Brain pericyte (primary cell): Measurements from ENCODE around the gene NR1I2.

Experiments
- DNase-seq: peaks from one replicate; pipeline ENCODE4 v3.0.0-alpha.2; 2012; ENCODE audit warnings: low read depth, low spot score

NR1I2 gene

GRCh38 chr3:119819806-119820205 lies 37.9 kb downstream of the NR1I2 start:
- DNase-seq = no peak

- no peak for DNase-seq
Observed at GRCh38 chr3:119825820-119826219, 43.9 kb downstream of the NR1I2 start.

DNA sequence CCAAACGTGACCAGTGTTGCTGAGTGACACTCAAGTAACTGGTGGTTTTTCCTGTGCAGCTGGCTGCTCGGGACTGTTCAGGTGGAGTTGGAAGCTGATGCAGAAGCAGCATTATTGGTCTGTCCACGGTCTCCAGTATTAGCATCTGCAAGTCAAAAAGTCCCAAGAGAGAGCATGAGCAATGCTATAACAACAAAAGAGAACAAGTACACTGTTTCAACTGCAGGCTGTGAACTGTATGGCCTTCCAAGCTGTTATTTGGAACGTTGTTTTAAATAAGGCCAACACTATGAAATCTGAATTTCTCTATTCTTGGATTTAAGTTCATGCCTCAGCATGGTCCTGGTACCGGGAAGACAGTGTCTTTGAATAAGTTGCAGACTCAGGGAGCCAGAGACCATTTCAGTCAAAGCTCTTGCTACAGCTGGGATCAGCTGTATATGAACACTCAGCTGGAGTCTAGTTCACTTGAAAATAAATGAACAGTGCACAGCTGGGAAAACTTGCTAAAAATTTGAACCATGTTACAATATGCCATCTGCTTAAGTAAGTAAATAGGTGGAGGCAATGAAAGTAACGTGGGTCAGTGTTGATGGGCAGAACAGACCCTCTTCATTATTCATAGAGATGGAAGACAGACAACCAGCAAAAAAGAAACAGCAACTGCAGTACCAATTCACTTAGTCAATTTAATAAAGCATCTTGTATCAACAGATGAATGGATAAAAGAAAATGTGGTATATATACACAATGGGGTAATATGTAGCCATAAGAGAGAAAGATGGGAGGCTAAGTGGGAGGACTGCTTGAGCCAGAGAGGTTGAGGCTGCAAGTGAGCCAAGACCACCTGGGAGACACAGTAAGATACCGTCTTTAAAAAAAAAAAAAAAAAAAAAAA lies 45.1 kb downstream of the NR1I2 start:
- peak; percentile 59 for DNase-seq

DNA sequence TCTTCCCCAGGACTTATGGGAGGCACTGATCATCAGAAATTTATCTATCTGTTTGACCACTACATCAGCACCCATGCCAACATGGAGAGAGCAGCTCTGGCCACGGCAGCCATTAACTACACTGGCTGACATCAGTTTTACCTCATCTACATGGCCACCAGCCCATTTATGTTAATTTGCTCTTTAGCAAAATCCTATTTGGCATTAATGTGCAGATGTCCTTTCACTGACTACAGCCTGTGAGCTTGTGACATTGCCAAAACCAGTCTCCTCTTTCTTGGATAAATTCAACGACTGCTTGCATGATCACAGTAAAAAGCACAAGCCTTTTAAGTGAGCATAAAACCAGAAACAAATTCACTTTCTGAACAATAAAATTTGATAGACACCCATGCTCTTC lies 47.5 kb downstream of the NR1I2 start:
- DNase-seq = no peak

- DNase-seq = no peak
Observed at GRCh38 chr3:119831022-119831421, 49.1 kb downstream of the NR1I2 start.

DNA sequence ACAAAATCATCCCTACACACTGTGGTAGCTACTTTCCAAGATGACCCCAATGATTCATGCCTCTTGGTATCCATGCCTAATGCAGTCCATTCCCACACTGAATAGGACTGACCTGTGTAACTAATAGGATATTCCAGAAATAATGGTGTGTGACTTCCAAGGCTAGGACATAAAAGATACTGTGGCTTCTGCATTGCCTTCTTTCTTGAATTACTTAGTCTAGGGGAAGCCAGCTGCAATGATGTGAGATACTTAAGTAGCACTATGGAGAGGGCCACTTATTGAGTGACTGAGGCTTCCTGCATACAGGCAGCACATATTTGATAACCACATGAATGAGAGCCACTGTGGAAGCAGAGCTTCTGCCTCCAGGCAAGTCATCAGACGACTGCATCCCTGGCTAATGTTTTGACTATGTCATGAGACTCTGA lies 50.1 kb downstream of the NR1I2 start:
- no peak for DNase-seq

DNA sequence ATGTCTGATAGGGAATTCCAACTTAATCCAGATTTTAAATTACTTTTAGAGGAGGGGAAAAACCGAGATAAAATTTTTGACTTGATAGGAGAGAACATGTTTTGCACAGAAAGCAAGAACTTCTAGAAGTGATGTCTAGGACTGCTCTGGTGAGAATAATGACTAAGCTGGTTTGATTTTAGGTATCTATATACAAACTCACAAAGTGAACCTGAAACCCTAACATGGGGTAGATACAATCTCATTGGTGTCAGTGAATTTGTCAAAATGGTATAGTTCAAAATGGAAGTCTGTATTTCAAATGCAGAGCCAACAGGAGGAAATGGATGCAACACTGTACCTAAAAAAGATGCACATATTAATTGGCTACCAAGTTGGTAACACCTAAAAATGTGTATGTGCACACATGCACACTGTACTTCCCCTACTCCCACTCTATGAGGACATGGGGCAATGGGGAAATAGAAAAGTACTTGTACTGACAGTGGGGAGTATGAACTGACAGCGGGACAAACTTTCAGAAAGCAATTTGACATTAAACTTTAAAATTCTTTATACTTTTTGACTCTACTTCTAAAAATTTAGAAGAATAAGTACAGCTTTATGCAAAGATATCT lies 53.0 kb downstream of the NR1I2 start:
- no peak for DNase-seq

DNA sequence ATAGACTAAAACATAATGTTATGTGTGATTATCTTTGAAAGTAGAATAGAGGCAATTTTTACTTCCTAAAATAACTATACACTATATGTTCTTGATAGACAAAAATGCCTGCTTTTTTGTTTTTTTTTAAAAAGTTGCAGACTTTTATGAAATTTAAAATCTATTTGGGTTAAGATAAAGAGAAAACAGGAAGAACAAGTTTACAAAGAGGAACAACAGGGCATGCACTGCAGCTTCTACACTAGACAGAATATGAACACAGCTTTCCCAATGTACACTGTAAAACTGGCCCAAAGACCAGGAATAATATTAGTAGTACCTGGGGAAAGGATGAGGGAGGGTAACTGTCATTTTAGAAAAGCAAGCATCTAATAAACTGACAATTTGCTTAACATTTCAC lies 53.7 kb downstream of the NR1I2 start:
- DNase-seq = no peak

GRCh38 chr3:119841808-119842471 lies 60.0 kb downstream of the NR1I2 start:
- DNase-seq = no peak

DNA sequence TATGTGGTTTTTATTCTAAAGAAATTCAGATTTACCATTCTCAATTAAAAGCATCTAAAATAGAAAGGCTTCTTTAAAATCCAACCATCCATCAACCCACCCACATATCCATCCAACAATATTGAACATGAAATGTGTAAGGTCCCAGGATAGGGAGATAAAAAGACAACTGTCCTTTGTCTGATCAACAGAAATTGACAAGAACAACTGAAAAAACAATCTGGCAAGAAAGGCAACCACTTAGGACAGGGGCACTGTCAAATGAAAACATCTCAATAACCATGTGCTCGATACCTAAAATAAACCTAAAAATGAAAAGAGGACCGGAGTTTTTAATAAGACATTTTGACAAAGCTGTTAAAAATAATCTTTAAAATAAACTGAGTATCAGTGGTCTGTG lies 67.2 kb downstream of the NR1I2 start:
- no peak for DNase-seq

GRCh38 chr3:119856695-119857094 lies 74.8 kb downstream of the NR1I2 start:
- no peak for DNase-seq

GRCh38 chr3:119858957-119859356 lies 77.1 kb downstream of the NR1I2 start:
- no peak for DNase-seq

- no peak for DNase-seq
Observed at GRCh38 chr3:119859728-119860127, 77.8 kb downstream of the NR1I2 start.

DNA sequence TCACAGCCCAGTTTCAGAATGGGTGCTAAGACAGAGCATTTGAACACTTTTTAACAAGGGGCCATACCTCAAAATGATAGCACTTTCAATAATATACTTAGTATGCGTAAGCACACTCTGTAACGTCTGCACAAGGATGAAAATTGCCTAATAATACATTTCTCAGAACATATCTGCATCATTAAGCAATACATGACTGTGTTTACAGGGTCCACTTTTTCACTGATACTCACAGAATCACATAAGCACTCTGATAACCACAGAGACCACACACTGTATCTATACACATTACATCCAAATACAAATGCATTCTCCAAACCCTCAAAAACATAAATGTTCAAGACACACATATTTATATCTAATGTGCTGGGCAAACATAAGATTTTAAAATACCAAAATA lies 79.8 kb downstream of the NR1I2 start:
- no peak for DNase-seq

DNA sequence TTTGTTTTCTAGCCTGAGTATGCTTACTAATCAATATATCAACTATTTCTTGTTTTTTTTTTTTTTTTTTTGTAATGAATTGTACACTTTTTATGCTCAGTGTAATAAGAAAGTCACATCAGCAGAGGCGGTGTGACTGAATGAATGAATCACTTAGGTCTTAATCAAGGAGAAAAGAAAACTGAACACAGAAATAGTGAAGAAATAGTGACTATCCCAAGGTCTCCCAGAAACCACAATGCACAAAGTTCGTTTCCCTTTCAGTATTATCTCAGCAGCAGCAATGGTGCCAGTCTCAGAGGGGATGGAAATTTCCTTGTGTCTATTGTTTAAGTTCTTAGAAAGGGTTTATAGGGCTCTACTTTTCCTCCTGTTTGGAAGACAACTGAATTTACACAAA lies 80.7 kb downstream of the NR1I2 start:
- no peak for DNase-seq

GRCh38 chr3:119864476-119864875 lies 82.6 kb downstream of the NR1I2 start:
- no peak for DNase-seq
